HCT116 (cell line): ENCODE results near the gene NOTUM. TPM values are rescaled to one million over a fixed set of nuclear protein-coding genes. Genes with fewer than 3 reads are reported as not detected.
A peak's percentile ranks its signal among the peaks of the same experiment; 100 is the strongest.

Source experiments
- ATAC-seq: fragments of 200-7000 bp; cut with Tn5 transposase; 2 replicates; pipeline ENCODE4 v1.9.1; 2020; ENCODE audit warnings: mild to moderate bottlenecking, moderate library complexity
- BruUV-seq: library from RNA; stranded (reverse); fragments of 400-500 nt; replicated peaks from 2 replicates; lab custom pipeline; 2021; lab: Mats Ljungman, UMichigan
- CTCF ChIA-PET: fragments of 300-600 bp; sonication (Branson Sonifier 250); formaldehyde crosslinking; loops from one replicate; lab custom pipeline; 2021; ENCODE audit warnings: antibody characterized with exemption; lab: Charles Lee
- POLR2A ChIA-PET: fragments of 300-600, 350-600 bp; sonication (Branson Sonifier 250); formaldehyde crosslinking; loops from one replicate; lab custom pipeline; 2021; ENCODE audit warnings: antibody characterized with exemption; lab: Charles Lee
- RAD21 ChIA-PET, 2 experiments: fragments of 300-600 bp; sonication (Branson Sonifier 250); formaldehyde crosslinking; loops; one replicate each; lab custom pipeline; 2023; ENCODE audit warnings: low total read pairs in 2 of 2; ENCODE audit not compliant: uncharacterized antibody in 2 of 2, unreplicated experiment in 2 of 2, low non-redundant PET in 1 of 2; lab: Charles Lee
- DNase-seq: peaks from one replicate; pipeline ENCODE4 v3.0.0-alpha.2; 2010; ENCODE audit warnings: low read depth, low spot score
- H2AFZ ChIP-seq: fragments of 200-600 bp; shearing (Covaris generic), sonication (generic); 2 replicates; pipeline ENCODE4 v1.6.1; 2017; ENCODE audit warnings: low read depth, mixed run types, mixed read lengths, antibody characterized with exemption, low read length; ENCODE audit not compliant: poor library complexity, severe bottlenecking
- H3K27ac ChIP-seq: 2 replicates; pipeline ENCODE4 v1.5.1; 2012; ENCODE audit warnings: low read depth, low read length
- H3K27me3 ChIP-seq: fragments of 200-600 bp; sonication (generic); 2 replicates; pipeline ENCODE4 v1.6.1; 2016; ENCODE audit warnings: mixed run types, low read length, mixed read lengths; ENCODE audit not compliant: insufficient read depth
- H3K36me3 ChIP-seq, 2 experiments: fragments of 200-500 bp in 1 of 2; fragments of 200-600 bp in 1 of 2; sonication (Bioruptor generic) in 1 of 2; sonication (generic) in 1 of 2; 2 replicates each; pipeline versions ENCODE4 v1.5.1 to v1.6.1; 2014 to 2016; ENCODE audit warnings: low read length in 2 of 2, inconsistent platforms in 1 of 2, mixed read lengths in 1 of 2, mixed run types in 1 of 2; ENCODE audit not compliant: insufficient read depth in 2 of 2, control insufficient read depth in 1 of 2
- H3K4me1 ChIP-seq, 2 experiments: fragments of 200-600 bp in 1 of 2; sonication (generic) in 1 of 2; 2 replicates each; pipeline versions ENCODE4 v1.5.1 to v1.6.1; 2012 to 2017; ENCODE audit warnings: low read length in 2 of 2, inconsistent platforms in 1 of 2, mild to moderate bottlenecking in 1 of 2, mixed read lengths in 1 of 2, mixed run types in 1 of 2, moderate library complexity in 1 of 2; ENCODE audit not compliant: insufficient read depth in 2 of 2, control insufficient read depth in 1 of 2
- H3K4me2 ChIP-seq: fragments of 200-600 bp; sonication (generic); 2 replicates; pipeline ENCODE4 v1.6.1; 2017; ENCODE audit warnings: mixed run types, low read length, mixed read lengths
- H3K4me3 ChIP-seq, 2 experiments: fragments of 200-600 bp in 1 of 2; sonication (generic) in 1 of 2; replicated peaks in 1 of 2; 2 replicates each; pipeline ENCODE4 v1.5.1; 2011 to 2016; ENCODE audit warnings: low read length in 2 of 2, control low read depth in 1 of 2, low read depth in 1 of 2, mild to moderate bottlenecking in 1 of 2, mixed read lengths in 1 of 2, mixed run types in 1 of 2
- H3K79me2 ChIP-seq: fragments of 200-600 bp; sonication (generic); 2 replicates; pipeline ENCODE4 v1.6.1; 2017; ENCODE audit warnings: mild to moderate bottlenecking, mixed run types, low read length, moderate library complexity, mixed read lengths; ENCODE audit not compliant: insufficient read depth
- H3K9ac ChIP-seq: fragments of 200-600 bp; sonication (generic); 2 replicates; pipeline ENCODE4 v1.6.1; 2016; ENCODE audit warnings: low read length, mixed read lengths
- H3K9me2 ChIP-seq: fragments of 200-600 bp; sonication (generic), shearing (Covaris generic); 2 replicates; pipeline ENCODE4 v1.6.1; 2017; ENCODE audit warnings: mixed run types, mild to moderate bottlenecking, moderate library complexity; ENCODE audit not compliant: insufficient read depth
- H3K9me3 ChIP-seq, 2 experiments: fragments of 200-500 bp in 1 of 2; fragments of 200-600 bp in 1 of 2; sonication (Bioruptor generic) in 1 of 2; sonication (generic) in 1 of 2; 2 replicates each; pipeline ENCODE4 v1.6.1; 2014 to 2017; ENCODE audit warnings: low read length in 2 of 2, mixed read lengths in 2 of 2, inconsistent platforms in 1 of 2, low read depth in 1 of 2, mild to moderate bottlenecking in 1 of 2, mixed run types in 1 of 2, moderate library complexity in 1 of 2; ENCODE audit not compliant: control insufficient read depth in 1 of 2, insufficient read depth in 1 of 2
- H4K20me1 ChIP-seq: fragments of 200-600 bp; sonication (generic), shearing (Covaris generic); 2 replicates; pipeline ENCODE4 v1.6.1; 2017; ENCODE audit warnings: mixed run types, mild to moderate bottlenecking, moderate library complexity; ENCODE audit not compliant: insufficient read depth
- CBX3 ChIP-seq: IDR thresholded peaks from 2 replicates; pipeline ENCODE4 v1.6.1; 2012; ENCODE audit warnings: low read depth
- CTCF ChIP-seq, 3 experiments: fragments of 200-600 bp in 1 of 3; sonication (generic) in 1 of 3; IDR thresholded peaks in 2 of 3; conservative IDR thresholded peaks in 1 of 3; 2 replicates each; pipeline ENCODE4 v1.5.1; 2012 to 2017; ENCODE audit warnings: low read depth in 2 of 3, low read length in 2 of 3, antibody characterized with exemption in 1 of 3, borderline replicate concordance in 1 of 3, control low read depth in 1 of 3, mild to moderate bottlenecking in 1 of 3, mixed read lengths in 1 of 3, mixed run types in 1 of 3, moderate library complexity in 1 of 3; ENCODE audit not compliant: insufficient read depth in 1 of 3
- ELF1 ChIP-seq: IDR thresholded peaks from 2 replicates; pipeline ENCODE4 v1.6.1; 2012; ENCODE audit warnings: low read depth, borderline replicate concordance
- MAX ChIP-seq: IDR thresholded peaks from 2 replicates; pipeline ENCODE4 v1.6.1; 2012
- RAD21 ChIP-seq: IDR thresholded peaks from 2 replicates; pipeline ENCODE4 v1.6.1; 2012; ENCODE audit warnings: low read depth, mild to moderate bottlenecking
- REST ChIP-seq: IDR thresholded peaks from 2 replicates; pipeline ENCODE4 v1.6.1; 2012; ENCODE audit warnings: low read depth
- SIN3A ChIP-seq: IDR thresholded peaks from 2 replicates; pipeline ENCODE4 v1.6.1; 2012; ENCODE audit warnings: low read depth
- SRF ChIP-seq: IDR thresholded peaks from 2 replicates; pipeline ENCODE4 v1.6.1; 2012; ENCODE audit warnings: low read depth
- YY1 ChIP-seq: IDR thresholded peaks from 2 replicates; pipeline ENCODE4 v1.6.1; 2011; ENCODE audit warnings: low read length, low read depth, moderate library complexity, mild to moderate bottlenecking; ENCODE audit not compliant: insufficient replicate concordance; ENCODE audit errors: extremely low read depth
- ZBTB33 ChIP-seq: IDR thresholded peaks from 2 replicates; pipeline ENCODE4 v1.6.1; 2011; ENCODE audit warnings: mild to moderate bottlenecking, low read length, moderate library complexity; ENCODE audit not compliant: insufficient replicate concordance; ENCODE audit errors: extremely low read depth
- ZFX ChIP-seq: fragments of 450-650 bp; IDR thresholded peaks from 2 replicates; pipeline ENCODE4 v1.6.1; 2017
- ZNF274 ChIP-seq: fragments of 200-500 bp; sonication (Bioruptor generic); IDR thresholded peaks from 2 replicates; pipeline ENCODE4 v1.6.1; 2014; ENCODE audit warnings: mild to moderate bottlenecking, low read depth, low read length, inconsistent platforms
- intact Hi-C: fragments of 100-400 bp; cut with micrococcal nuclease; formaldehyde crosslinking; loops from 2 replicates; pipeline ENCODE4 v1.10.0; 2022
- total RNA-seq: library from RNA; stranded (reverse); gene quantifications from one replicate; pipeline ENCODE4 v1.2.1, GENCODE V29; 2021; ENCODE audit not compliant: unreplicated experiment

The NOTUM gene
- total RNA-seq, 1 experiment from 2014 or later = 12.5 TPM

- Histone ChIP-seq H3K79me2 (peaks cover 57% of the 10 kb centered on the region), H3K4me1 (peaks cover 38 to 63% of the 10 kb centered on the region in 2 experiments)
Observed at GRCh38 chr17:81915331-81915730, 45.7 kb downstream of the NOTUM start.

More at GRCh38 chr17:81915331-81915730, 45.7 kb downstream of the NOTUM start:
- intact Hi-C loops = no loop called here
- H3K27me3 ChIP-seq = no peaks in the 10 kb centered on the region
- no peak overlapping the region for H3K4me2 ChIP-seq
- no peaks in the 10 kb centered on the region for H3K9me2 ChIP-seq
- no peak overlapping the region for H3K4me3 ChIP-seq
- H3K27ac ChIP-seq = peak overlapping the region; percentile 90; the same call in 1 of the 2 replicates
- H3K36me3 ChIP-seq = peaks cover 30 to 45% of the 10 kb centered on the region in 2 experiments; a peak in 3 of 4 replicates
- H3K9ac ChIP-seq = no peak overlapping the region
- no peak overlapping the region for H2AFZ ChIP-seq
- POLR2A ChIA-PET = interaction anchor here (0.8 kb wide), 1 partner anchor 17 kb away, joined by 3 read pairs; no protein-coding TSS in a partner anchor
- no peak for DNase-seq
- BruUV-seq = no TSS peak
- ATAC-seq = no peak
- TF ChIP-seq REST = no peak
- TF ChIP-seq CTCF (IDR thresholded peaks at IDR 0.05 in 2 of 3, conservative IDR thresholded peaks at IDR 0.05 in 1 of 3; ENCODE audit: borderline replicate concordance in 1 of 3, insufficient read depth in 1 of 3, low read depth in 2 of 3, low read length in 2 of 3) = no peak
- no peak for TF ChIP-seq RAD21
- no peak for TF ChIP-seq SRF
- TF ChIP-seq CBX3 = no peak
- no peak for TF ChIP-seq ZBTB33
- no peak for TF ChIP-seq ELF1
- no peak for TF ChIP-seq ZNF274
- TF ChIP-seq SIN3A = no peak
- no peak for TF ChIP-seq YY1
- no peak for TF ChIP-seq MAX
- TF ChIP-seq ZFX = no peak
- H3K9me3 ChIP-seq = no peaks in the 10 kb centered on the region
- CTCF ChIA-PET = no interaction called here
- RAD21 ChIA-PET = no interaction called here
- no peaks in the 10 kb centered on the region for H4K20me1 ChIP-seq
